ENCODE measurements around the gene ADAT3. TPM values are rescaled to one million over a fixed set of nuclear protein-coding genes. Genes with fewer than 3 reads are reported as not detected.

ADAT3 gene
- total and polyA plus RNA-seq, 4 donors: 1.3 to 3.3 (median 2.1) TPM

GRCh38 chr19:1913781-1914577 lies 8.8 kb downstream of the ADAT3 start:
- TF ChIP-seq RXRA (IDR thresholded peaks at IDR 0.05) (no peak), GABPA (IDR thresholded peaks at IDR 0.05 in 1 of 2, conservative IDR thresholded peaks at IDR 0.05 in 1 of 2) (no peak), MAX (IDR thresholded peaks at IDR 0.05) (no peak), SP1 (IDR thresholded peaks at IDR 0.05) (no peak), REST (IDR thresholded peaks at IDR 0.05) (no peak), HNF4G (IDR thresholded peaks at IDR 0.05) (no peak)
- H3K9ac ChIP-seq (ENCODE audit: low read depth in 1 of 2, low read length in 2 of 2): no peak overlapping the region
- no peaks in the 10 kb centered on the region for H3K9me3 ChIP-seq (ENCODE audit: control insufficient read depth in 4 of 4, low read length in 3 of 4)
- H3K36me3 ChIP-seq (ENCODE audit: control insufficient read depth in 4 of 4, insufficient read depth in 3 of 4, low read depth in 1 of 4, low read length in 3 of 4): peaks cover 0 to 16% (median 4%) of the 10 kb centered on the region in 4 donors
- H3K4me1 ChIP-seq (ENCODE audit: control insufficient read depth in 4 of 4, insufficient read depth in 4 of 4, low read length in 3 of 4): peaks cover 0 to 5% (median 0%) of the 10 kb centered on the region in 4 donors
- no peaks in the 10 kb centered on the region for H3K27me3 ChIP-seq (ENCODE audit: control insufficient read depth in 4 of 4, insufficient read depth in 4 of 4, low read length in 3 of 4)
- no peak overlapping the region for H3K4me3 ChIP-seq (ENCODE audit: low read depth in 1 of 3, low read length in 3 of 3)
- H3K27ac ChIP-seq (ENCODE audit: low read depth in 1 of 2, low read length in 2 of 2): no peak overlapping the region
- DNase-seq (ENCODE audit: low spot score): no peak
- 93% methylated on average over 23 of the region's 23 CpGs for WGBS

- 90% methylated on average over 23 of the region's 23 CpGs for WGBS
- Histone ChIP-seq H3K9me3 (ENCODE audit: control insufficient read depth in 4 of 4, low read length in 3 of 4) (no peaks in the 10 kb centered on the region), H3K27me3 (ENCODE audit: control insufficient read depth in 4 of 4, insufficient read depth in 4 of 4, low read length in 3 of 4) (no peaks in the 10 kb centered on the region), H3K27ac (ENCODE audit: low read depth in 1 of 2, low read length in 2 of 2) (no peak overlapping the region), H3K4me3 (ENCODE audit: low read depth in 1 of 3, low read length in 3 of 3) (no peak overlapping the region), H3K9ac (ENCODE audit: low read depth in 1 of 2, low read length in 2 of 2) (no peak overlapping the region), H3K4me1 (ENCODE audit: control insufficient read depth in 4 of 4, insufficient read depth in 4 of 4, low read length in 3 of 4) (peaks cover 0 to 2% (median 0%) of the 10 kb centered on the region in 4 donors), H3K36me3 (ENCODE audit: control insufficient read depth in 4 of 4, insufficient read depth in 3 of 4, low read depth in 1 of 4, low read length in 3 of 4) (peaks cover 0 to 16% (median 6%) of the 10 kb centered on the region in 4 donors)
- no peak for TF ChIP-seq EGR1 (IDR thresholded peaks at IDR 0.05; ENCODE audit: low read depth in 2 of 2)
- no peak for TF ChIP-seq HNF4G (IDR thresholded peaks at IDR 0.05)
- no peak for TF ChIP-seq CTCF (IDR thresholded peaks at IDR 0.05; ENCODE audit: low read depth, low read length, missing input control)
- no peak for TF ChIP-seq TAF1 (conservative IDR thresholded peaks at IDR 0.05)
- no peak for TF ChIP-seq MAX (IDR thresholded peaks at IDR 0.05)
- TF ChIP-seq HNF4A (conservative IDR thresholded peaks at IDR 0.05): no peak
- TF ChIP-seq ZBTB33 (IDR thresholded peaks at IDR 0.05): no peak
- no peak for DNase-seq (ENCODE audit: low spot score)
Measured at GRCh38 chr19:1914826-1915341, 9.7 kb downstream of the ADAT3 start.
